Stimulated activated CD4-positive, alpha-beta T cell treated with anti-CD3 and anti-CD28 coated beads, TNF-alpha, amount 100 ng/mL, for 24 hours (primary cell): ENCODE data around the gene FOXP4.

Experiments
- DNase-seq, 3 experiments: peaks; one replicate each; pipeline ENCODE4 v3.0.0-alpha.2; 2020; ENCODE audit warnings: low read depth in 3 of 3

Gene FOXP4

GRCh38 chr6:41563060-41563776 is 17.0 kb downstream of the FOXP4 start:
- no peak for DNase-seq

DNA sequence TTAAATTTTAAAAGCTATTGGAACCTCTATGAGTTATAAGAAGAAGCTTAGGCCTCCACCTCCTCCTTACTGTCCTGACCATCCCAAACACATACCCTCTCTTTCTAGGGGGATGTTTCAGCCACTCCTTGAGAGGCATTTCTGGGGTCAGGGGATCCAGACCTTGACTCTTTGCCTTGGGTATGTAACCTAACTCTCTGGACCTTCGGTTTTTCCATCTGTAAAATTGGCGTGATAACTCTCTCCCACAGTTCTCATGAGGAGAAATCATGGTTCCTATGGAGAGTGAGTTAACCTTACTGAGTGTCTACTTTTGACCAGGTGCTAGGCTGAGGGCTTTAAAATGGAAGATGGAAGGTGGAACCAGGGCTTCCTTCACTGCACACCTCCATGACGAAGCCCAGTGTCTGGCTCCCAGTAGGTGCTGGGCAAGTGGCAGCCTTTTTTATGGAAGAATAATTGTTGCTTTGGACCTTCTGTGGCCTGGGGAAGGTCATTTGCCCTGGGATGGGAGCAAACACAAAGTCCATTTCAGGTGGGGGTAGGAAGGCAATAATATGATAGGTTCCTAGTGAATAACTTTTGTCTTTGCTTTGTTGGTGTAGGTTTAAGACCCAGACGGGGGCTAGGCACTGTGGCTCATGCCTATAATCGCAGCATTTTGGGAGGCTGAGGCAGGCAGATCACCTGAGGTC is 18.4 kb downstream of the FOXP4 start:
- DNase-seq, result no peak

- DNase-seq, result no peak
Measured at GRCh38 chr6:41565701-41566100, 19.5 kb downstream of the FOXP4 start.

- DNase-seq, result no peak
Measured at GRCh38 chr6:41566961-41567360, 20.8 kb downstream of the FOXP4 start.

- no peak for DNase-seq
Measured at GRCh38 chr6:41567684-41568083, 21.5 kb downstream of the FOXP4 start.

GRCh38 chr6:41568202-41568584 is 22.0 kb downstream of the FOXP4 start:
- DNase-seq, result no peak

- DNase-seq, result no peak
Measured at GRCh38 chr6:41568585-41569384, 22.6 kb downstream of the FOXP4 start.

- DNase-seq, result no peak
Measured at GRCh38 chr6:41570259-41570615, 24.1 kb downstream of the FOXP4 start.

DNA sequence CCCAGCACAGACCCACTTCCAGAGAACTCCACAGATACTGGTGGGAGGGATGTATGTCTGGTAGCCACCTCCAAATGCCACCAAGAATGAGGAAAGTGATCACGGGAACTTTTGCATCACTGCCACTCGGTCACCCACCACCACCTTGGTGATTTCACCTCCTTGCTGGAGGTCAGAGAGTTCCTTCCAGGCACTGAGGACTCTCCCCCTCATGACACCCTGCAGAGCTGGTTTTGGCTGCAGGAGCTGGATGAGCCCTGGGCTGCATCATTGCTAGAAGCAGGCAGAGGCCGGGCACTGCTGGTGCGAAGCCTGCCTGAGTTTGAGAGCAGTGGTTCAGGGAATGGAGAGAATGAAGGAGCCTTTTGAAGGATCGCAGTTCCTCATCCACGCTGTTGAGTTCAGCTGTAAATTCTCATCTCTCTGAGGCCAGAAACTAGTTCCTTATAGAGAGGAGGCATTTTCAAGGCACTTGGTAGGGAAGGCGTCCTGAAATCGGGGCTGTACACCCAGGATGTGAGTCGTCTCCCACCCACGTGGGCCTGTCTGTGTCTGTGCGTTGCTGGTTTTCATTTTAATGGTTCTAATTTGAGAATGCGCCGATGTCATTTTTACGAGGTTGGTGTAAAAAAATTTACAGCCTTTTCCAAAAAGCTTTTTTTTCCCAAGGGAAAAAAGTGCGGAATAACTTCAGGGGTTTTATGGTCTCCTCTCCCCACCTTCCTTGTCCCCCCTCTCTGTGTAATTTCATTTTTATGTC is 25.0 kb downstream of the FOXP4 start:
- DNase-seq, result no peak

- no peak for DNase-seq
Measured at GRCh38 chr6:41572613-41573012, 26.4 kb downstream of the FOXP4 start.

GRCh38 chr6:41573276-41573675 is 27.1 kb downstream of the FOXP4 start:
- no peak for DNase-seq

GRCh38 chr6:41573985-41574384 is 27.8 kb downstream of the FOXP4 start:
- DNase-seq, result no peak

- DNase-seq, result no peak
Measured at GRCh38 chr6:41575598-41575997, 29.4 kb downstream of the FOXP4 start.

DNA sequence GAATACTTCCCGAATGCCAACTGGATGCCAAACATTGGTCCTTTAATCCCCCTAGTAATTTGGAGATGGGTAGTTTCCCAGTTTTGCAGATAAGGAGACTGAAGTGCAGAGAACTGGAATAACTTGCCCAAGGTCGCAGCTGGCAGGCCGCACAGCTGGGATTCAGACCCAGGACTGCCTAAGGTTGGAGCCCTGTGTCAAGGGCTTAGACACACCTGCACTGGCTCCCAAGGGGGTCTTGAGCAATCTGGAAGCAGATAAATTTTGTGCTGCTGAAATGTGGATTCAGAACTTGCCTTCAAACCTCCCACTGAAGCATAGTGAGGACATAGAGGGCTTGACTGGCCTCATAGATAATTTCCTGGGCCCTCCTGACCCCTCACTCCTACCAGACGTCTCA is 30.5 kb downstream of the FOXP4 start:
- DNase-seq, result no peak

DNA sequence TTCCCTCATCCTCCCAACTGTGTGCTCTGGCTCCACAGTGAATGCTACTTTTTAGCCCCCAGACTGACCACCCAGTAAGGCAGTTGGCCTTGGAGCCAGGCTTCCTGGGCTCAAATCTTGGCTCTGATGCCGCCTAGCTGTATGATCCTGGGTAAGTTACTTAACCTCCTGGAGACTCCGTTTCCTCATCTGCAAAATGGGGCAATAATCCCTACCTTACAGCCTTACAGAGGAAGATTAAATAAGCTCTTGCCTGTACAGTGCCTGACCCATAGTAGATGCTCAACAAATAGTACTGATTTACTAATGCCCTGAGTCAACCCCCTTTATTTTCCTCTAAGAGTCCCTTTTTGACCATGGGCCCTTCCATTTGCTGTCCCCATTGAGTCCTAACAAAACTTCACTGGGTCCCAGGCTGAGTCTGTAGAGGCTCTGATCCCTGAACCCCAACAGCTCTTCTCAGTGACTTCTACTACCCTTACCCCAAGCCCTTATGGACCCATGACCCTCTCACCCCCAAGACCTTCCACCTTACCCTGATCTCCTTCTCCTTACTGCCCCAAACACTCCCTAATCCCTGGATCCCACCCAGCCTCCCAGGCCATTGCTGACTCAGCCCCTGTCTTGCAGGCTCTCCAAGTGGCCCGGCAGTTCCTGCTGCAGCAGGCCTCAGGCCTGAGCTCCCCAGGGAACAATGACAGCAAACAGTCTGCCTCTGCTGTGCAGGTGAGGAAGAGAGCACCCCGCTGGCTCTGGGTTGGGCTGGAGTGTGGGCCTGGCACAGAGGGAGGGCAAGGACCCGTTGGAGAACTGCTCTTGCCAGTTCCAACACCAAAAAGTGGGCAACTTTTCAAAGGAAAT is 31.4 kb downstream of the FOXP4 start:
- no peak for DNase-seq

- DNase-seq, result no peak
Measured at GRCh38 chr6:41578217-41579087, 32.3 kb downstream of the FOXP4 start.

- no peak for DNase-seq
Measured at GRCh38 chr6:41579088-41579610, 33.0 kb downstream of the FOXP4 start.

GRCh38 chr6:41580690-41581089 is 34.5 kb downstream of the FOXP4 start:
- no peak for DNase-seq

GRCh38 chr6:41581381-41581991 is 35.3 kb downstream of the FOXP4 start:
- DNase-seq, result no peak
